ENCODE data around the gene SCAMP5. TPM values are rescaled to one million over a fixed set of nuclear protein-coding genes. Genes with fewer than 3 reads are reported as not detected.

Gene SCAMP5
- total RNA-seq, 1 donor from 2014 or later, result 57.2 TPM

GRCh38 chr15:74976159-74976558, 19.2 kb upstream of the SCAMP5 start:
- DNase-seq (ENCODE audit: low spot score), result no peak

GRCh38 chr15:74977599-74977998, 17.8 kb upstream of the SCAMP5 start:
- no peak for DNase-seq (ENCODE audit: low spot score)

DNA sequence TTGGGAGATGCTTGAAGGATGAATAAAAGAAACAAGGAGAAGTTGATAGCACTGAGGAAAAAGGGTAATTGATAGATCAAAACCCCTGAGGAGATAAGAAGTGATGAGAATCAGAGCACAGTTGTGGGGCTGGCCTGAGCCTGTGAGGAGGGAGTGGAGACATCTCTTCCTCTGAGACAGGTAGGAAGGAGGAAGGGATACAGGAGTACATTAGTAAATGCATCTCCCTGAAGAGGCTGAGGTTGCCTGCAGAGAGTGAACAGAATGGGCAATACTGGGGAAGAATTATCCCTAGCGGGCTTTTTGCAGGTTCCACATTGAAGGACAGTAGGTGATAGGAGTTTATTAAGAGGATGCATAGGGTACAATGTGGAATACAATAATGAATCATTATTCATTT, 17.3 kb upstream of the SCAMP5 start:
- DNase-seq (ENCODE audit: low spot score), result no peak

DNA sequence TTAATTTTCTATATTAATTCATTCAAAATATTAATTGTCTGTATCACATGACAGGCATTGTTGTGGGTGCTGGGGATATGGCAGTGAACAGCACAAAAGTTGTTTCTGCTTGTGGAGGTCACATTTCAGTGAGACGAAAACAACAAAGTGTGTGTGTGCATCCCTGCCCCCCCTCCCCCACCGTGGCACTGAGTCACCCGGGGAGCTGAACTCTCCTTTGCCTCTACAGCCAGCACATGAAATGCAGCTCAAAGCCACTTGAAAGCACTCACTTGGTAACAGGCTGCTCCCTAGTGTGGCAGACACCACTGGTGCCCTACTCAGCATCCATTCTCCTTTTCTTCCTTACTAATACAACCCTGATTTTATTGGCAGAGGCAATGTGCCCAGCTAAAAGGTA, 16.9 kb upstream of the SCAMP5 start:
- no peak for DNase-seq (ENCODE audit: low spot score)

GRCh38 chr15:74982183-74982582, 13.2 kb upstream of the SCAMP5 start:
- no peak for DNase-seq (ENCODE audit: low spot score)

- no peak for DNase-seq (ENCODE audit: low spot score)
Observed at GRCh38 chr15:74983725-74984231, 11.6 kb upstream of the SCAMP5 start.

DNA sequence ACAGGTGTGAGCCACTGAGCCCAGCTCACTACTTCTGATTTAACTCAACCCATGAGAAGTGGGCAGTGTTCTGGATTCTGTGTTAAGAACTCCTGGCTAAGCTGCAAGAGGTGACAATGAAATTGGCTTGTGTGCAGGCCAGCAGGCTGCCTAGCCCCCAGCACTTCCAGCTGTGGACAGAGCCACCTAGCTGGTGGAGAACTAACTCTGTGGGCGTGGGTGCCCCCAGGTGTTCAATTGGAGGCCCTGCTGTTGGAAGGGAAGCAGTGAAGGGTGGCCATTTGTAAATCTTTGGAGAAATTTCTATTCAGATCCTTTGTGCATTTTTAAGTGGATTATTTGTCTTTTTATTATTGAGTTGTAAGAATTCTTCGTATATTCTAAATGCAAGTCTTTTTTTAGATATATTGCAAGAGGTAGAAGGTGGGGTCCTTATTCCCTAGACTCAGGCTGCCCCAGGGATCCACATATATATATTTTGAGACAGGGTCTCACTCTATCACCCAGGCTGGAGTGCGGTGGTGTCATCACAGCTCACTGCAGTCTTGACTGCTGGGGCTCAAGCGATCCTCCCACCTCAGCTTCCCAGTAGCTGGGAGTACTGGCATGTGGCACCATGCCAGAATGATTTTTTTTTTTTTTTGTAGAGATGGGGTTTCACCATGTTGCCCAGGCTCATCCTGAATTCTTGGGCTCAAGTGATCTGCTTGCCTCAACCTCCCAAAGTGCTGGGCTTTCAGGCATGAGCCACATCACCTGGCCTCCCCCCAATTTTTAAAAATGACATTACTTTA, 7.2 kb upstream of the SCAMP5 start:
- DNase-seq (ENCODE audit: low spot score), result peak; percentile 31

GRCh38 chr15:74989527-74989926, 5.8 kb upstream of the SCAMP5 start:
- DNase-seq (ENCODE audit: low spot score), result no peak

DNA sequence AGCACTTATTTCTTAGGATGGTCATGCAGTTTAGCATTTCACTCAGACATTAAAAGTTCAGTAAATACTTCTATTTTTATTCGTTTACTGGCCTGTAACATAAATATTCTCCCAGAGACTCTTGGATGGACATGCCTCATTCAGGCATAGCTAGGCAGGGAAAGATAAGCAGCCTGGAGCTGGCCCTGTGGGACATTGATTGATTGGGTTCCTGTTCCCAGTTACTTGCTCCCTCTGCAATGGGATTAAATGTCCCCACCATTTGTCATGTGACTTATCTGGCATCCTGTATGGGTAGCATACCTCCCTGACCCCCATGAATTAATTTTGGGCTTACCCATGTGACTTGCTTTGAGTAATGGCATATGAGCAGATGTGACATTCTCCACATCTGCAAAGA, 2.7 kb upstream of the SCAMP5 start:
- no peak for DNase-seq (ENCODE audit: low spot score)

- no peak for DNase-seq (ENCODE audit: low spot score)
Observed at GRCh38 chr15:74994236-74994635, 1.1 kb upstream of the SCAMP5 start.

DNA sequence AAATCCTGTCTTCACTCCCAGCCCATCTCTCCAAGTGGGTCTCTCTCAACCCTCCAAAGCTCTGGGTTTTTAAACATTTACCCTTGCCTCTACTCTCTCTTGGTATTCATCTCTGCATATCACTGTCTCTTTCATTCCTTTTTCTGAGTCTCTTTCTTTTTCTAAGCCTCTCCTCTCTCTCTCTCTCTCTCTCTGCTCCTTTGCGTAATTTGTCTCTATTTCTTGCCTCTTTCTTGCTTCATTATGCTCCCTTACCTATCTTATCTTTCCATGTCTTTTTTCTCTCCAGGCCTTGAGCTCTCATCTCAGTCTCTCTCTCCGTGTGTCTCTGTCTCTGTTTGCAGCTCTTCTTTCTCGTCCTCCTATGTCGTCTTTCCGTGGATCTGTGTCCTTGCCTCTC, 678 bp upstream of the SCAMP5 start:
- DNase-seq (ENCODE audit: low spot score), result no peak

- peak; percentile 37 for DNase-seq (ENCODE audit: low spot score)
Observed at GRCh38 chr15:74995779-74996765, 709 bp downstream of the SCAMP5 start.

- DNase-seq (ENCODE audit: low spot score), result no peak
Observed at GRCh38 chr15:74997141-74997540, 1.8 kb downstream of the SCAMP5 start.

- DNase-seq (ENCODE audit: low spot score), result no peak
Observed at GRCh38 chr15:74997543-74997942, 2.2 kb downstream of the SCAMP5 start.

GRCh38 chr15:75001310-75001709, 5.9 kb downstream of the SCAMP5 start:
- DNase-seq (ENCODE audit: low spot score), result no peak

GRCh38 chr15:75002398-75002797, 7.0 kb downstream of the SCAMP5 start:
- DNase-seq (ENCODE audit: low spot score), result no peak

DNA sequence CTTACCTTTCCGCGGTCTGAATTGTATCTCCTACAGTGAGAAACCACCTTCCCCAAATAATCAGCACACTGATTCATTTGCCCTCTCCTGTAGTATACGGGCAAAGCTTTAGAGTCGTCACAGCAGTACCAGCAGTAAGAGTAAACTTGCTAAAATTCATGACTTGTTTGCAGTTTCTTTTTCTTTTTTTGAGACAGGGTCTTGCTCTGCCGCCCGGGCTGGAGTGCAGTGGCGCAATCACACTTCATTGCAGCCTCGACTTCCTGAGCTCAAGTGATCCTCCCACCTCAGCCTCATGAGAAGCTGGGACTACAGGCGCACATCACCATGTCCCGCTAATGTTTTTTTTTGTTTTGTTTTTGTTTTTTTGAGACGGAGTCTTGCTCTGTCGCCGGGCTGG, 11.9 kb downstream of the SCAMP5 start:
- no peak for DNase-seq (ENCODE audit: low spot score)

- no peak for DNase-seq (ENCODE audit: low spot score)
Observed at GRCh38 chr15:75008221-75008625, 12.9 kb downstream of the SCAMP5 start.

DNA sequence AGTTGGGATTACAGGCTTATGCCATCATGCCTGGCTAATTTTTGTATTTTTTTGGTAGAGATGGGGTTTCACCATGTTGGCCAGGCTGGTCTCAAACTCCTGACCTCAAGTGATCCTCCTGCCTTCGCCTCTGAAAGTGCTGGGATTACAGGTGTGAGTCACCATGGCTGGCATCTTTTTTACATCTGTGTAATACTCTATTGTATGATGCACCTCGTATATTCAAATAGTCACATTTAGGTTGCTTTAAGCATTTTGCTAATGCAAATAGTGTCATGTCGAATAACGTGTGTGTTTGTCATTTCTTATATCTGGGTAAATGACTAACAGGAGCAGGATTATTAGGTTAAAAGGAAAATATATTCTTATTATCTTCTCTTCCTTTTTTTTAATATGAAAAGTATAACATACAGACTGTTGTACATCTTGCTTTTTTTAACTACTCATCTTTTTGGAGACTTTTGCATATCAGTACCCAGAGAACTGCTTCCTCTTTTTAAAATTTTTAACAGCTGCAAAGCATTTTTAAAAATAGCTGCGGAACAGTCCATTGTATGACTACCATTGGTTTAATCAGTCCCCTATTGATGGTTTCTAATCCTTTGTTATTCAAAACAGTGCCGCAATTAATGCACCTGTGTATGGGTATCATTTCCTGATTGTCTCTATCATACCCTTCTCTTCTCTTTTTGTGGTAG, 13.4 kb downstream of the SCAMP5 start:
- DNase-seq (ENCODE audit: low spot score), result no peak

GRCh38 chr15:75016431-75016830, 21.1 kb downstream of the SCAMP5 start:
- DNase-seq (ENCODE audit: low spot score), result no peak

GRCh38 chr15:75019916-75020315, 24.6 kb downstream of the SCAMP5 start:
- no peak for DNase-seq (ENCODE audit: low spot score)

GRCh38 chr15:75021341-75021740, 26.0 kb downstream of the SCAMP5 start:
- no peak for DNase-seq (ENCODE audit: low spot score)

All from mucosa of gallbladder (tissue), 1 donor.